GM12878 (cell line): ENCODE data around the gene NFYA. TPM values are rescaled to one million over a fixed set of nuclear protein-coding genes. Genes with fewer than 3 reads are reported as not detected.

Source experiments
- ATAC-seq: fragments of 200-7000 bp; cut with Tn5 transposase; 3 replicates; pipeline ENCODE4 v1.9.1; 2020; ENCODE audit warnings: mild to moderate bottlenecking, moderate library complexity
- BruUV-seq: library from RNA; stranded (reverse); fragments of 400-500 nt; replicated peaks from 2 replicates; lab custom pipeline; 2021; lab: Mats Ljungman, UMichigan
- CTCF ChIA-PET: fragments of 300-600 bp; sonication (Branson Sonifier 250); formaldehyde crosslinking; extraction: SDS; loops from one replicate; lab custom pipeline; 2021; ENCODE audit warnings: inconsistent platforms; lab: Yijun Ruan, JAX
- POLR2A ChIA-PET: fragments of 350-600 bp; formaldehyde crosslinking; extraction: SDS; loops from one replicate; lab custom pipeline; 2021; ENCODE audit warnings: inconsistent platforms; lab: Charles Lee
- RAD21 ChIA-PET: fragments of 300-600 bp; sonication (Branson Sonifier 250); formaldehyde crosslinking; loops from one replicate; lab custom pipeline; 2023; ENCODE audit warnings: antibody characterized with exemption; ENCODE audit not compliant: unreplicated experiment; lab: Charles Lee
- SMC1A ChIA-PET: fragments of 300-600 bp; sonication (Branson Sonifier 250); formaldehyde crosslinking; loops from one replicate; lab custom pipeline; 2023; ENCODE audit not compliant: unreplicated experiment, uncharacterized antibody; lab: Charles Lee
- DNase-seq: peaks from one replicate; pipeline ENCODE4 v3.0.0-alpha.2; 2011; ENCODE audit warnings: low read depth, low spot score
- FAIRE-seq: peaks from 3 replicates; lab custom pipeline; 2011; peaks lifted over from hg19 to GRCh38; lab: Jason Lieb, UNC
- H2AFZ ChIP-seq: 2 replicates; pipeline ENCODE4 v1.6.0; 2011; ENCODE audit warnings: low read depth, low read length, control low read depth; ENCODE audit not compliant: control insufficient read depth
- H3K27ac ChIP-seq: 2 replicates; pipeline ENCODE4 v1.5.1; 2011; ENCODE audit warnings: control low read depth; ENCODE audit not compliant: control insufficient read depth, insufficient read depth
- H3K27me3 ChIP-seq, 2 experiments: replicated peaks in 1 of 2; 2 replicates each; pipeline versions ENCODE4 v1.6.0 to v1.6.1; 2011; ENCODE audit warnings: low read length in 1 of 2; ENCODE audit not compliant: control insufficient read depth in 2 of 2, insufficient read depth in 2 of 2
- H3K36me3 ChIP-seq, 2 experiments: 2 replicates each; pipeline ENCODE4 v1.5.1; 2011; ENCODE audit warnings: low read length in 1 of 2; ENCODE audit not compliant: control insufficient read depth in 2 of 2, insufficient read depth in 2 of 2
- H3K4me1 ChIP-seq: 2 replicates; pipeline ENCODE4 v1.6.1; 2011; ENCODE audit warnings: mild to moderate bottlenecking, low read length, moderate library complexity, mixed read lengths; ENCODE audit not compliant: control insufficient read depth, insufficient read depth
- H3K4me2 ChIP-seq: 2 replicates; pipeline ENCODE4 v1.6.0; 2011; ENCODE audit warnings: control low read depth; ENCODE audit not compliant: control insufficient read depth, insufficient read depth
- H3K4me3 ChIP-seq: fragments of 200-600 bp; sonication (generic); 2 replicates; pipeline ENCODE4 v1.5.1; 2016
- H3K79me2 ChIP-seq: 2 replicates; pipeline ENCODE4 v1.6.0; 2011; ENCODE audit warnings: low read length; ENCODE audit not compliant: control insufficient read depth, insufficient read depth
- H3K9ac ChIP-seq: 2 replicates; pipeline ENCODE4 v1.8.0; 2011; ENCODE audit warnings: low read length, control low read depth, mixed read lengths; ENCODE audit not compliant: control insufficient read depth, insufficient read depth
- H3K9me3 ChIP-seq: replicated peaks from 3 replicates; pipeline ENCODE4 v1.5.1; 2011; ENCODE audit warnings: mild to moderate bottlenecking, low read length; ENCODE audit not compliant: control insufficient read depth, insufficient read depth
- H4K20me1 ChIP-seq: 2 replicates; pipeline ENCODE4 v1.6.0; 2011; ENCODE audit not compliant: control insufficient read depth, insufficient read depth
- BACH1 ChIP-seq: fragments of 450-650 bp; IDR thresholded peaks from 2 replicates; pipeline ENCODE4 v1.6.1; 2017; ENCODE audit warnings: mild to moderate bottlenecking, borderline replicate concordance
- CEBPB ChIP-seq, 2 experiments: fragments of 150-350 bp in 1 of 2; IDR thresholded peaks; 2 replicates each; pipeline ENCODE4 v1.6.1; 2012 to 2014; ENCODE audit warnings: low read depth in 2 of 2, low read length in 2 of 2, borderline replicate concordance in 1 of 2, inconsistent platforms in 1 of 2
- CHD1 ChIP-seq: IDR thresholded peaks from 2 replicates; pipeline ENCODE4 v1.6.1; 2012; ENCODE audit warnings: low read depth, low read length, improper control_type of control experiment
- NR2C2 ChIP-seq: IDR thresholded peaks from 2 replicates; pipeline ENCODE4 v1.6.1; 2011; ENCODE audit warnings: borderline replicate concordance, low read depth; ENCODE audit not compliant: control insufficient read depth, insufficient read length
- PBX3 ChIP-seq: IDR thresholded peaks from 2 replicates; pipeline ENCODE4 v1.6.1; 2011; ENCODE audit warnings: mild to moderate bottlenecking, low read depth, low read length, moderate library complexity; ENCODE audit not compliant: insufficient replicate concordance
- POLR2A ChIP-seq: IDR thresholded peaks from 2 replicates; pipeline ENCODE4 v1.6.1; 2011; ENCODE audit warnings: low read depth, mild to moderate bottlenecking, low read length
- SUPT20H ChIP-seq: IDR thresholded peaks from 2 replicates; pipeline ENCODE4 v1.6.1; 2011; ENCODE audit warnings: low read depth, mild to moderate bottlenecking, low read length, moderate library complexity, borderline replicate concordance; ENCODE audit not compliant: control insufficient read depth
- WGBS: methylation state at CpG from one replicate; pipeline ENCODE4 v1.1.6; 2016; ENCODE audit warnings: low lambda C conversion rate; ENCODE audit not compliant: insufficient replicate concordance, insufficient coverage; ENCODE audit errors: missing lambda C conversion rate; 5-methylcytosine and 5-hydroxymethylcytosine counted together
- in situ Hi-C: fragments of 300-500 bp; cut with MboI; formaldehyde crosslinking; loops from 9 replicates; pipeline ENCODE4 v1.14.3; 2018; ENCODE audit warnings: mixed read lengths
- intact Hi-C: fragments of 100-400 bp; cut with micrococcal nuclease; formaldehyde crosslinking; loops from one replicate; pipeline ENCODE4 v1.14.2; 2022; ENCODE audit not compliant: unreplicated experiment
- polyA plus RNA-seq, 11 experiments: library from polyadenylated mRNA; depleted of rRNA in 4 of 11; unstranded in 6 of 11; stranded (reverse) in 5 of 11; fragments of >200 nt; fragmentation: Nextera tagmentation in 4 of 11; fragmentation: Illumina TruSeq in 1 of 11; extraction: Ambion mirVana in 4 of 11; extraction: Trizol in 1 of 11; gene quantifications; 1 replicate in 1 of 11; 2 replicates in 10 of 11; pipeline versions ENCODE4 v1.2.1 to v1.2.3, GENCODE V29; 2011 to 2016; ENCODE audit warnings: inconsistent platforms in 2 of 11, missing spikeins in 2 of 11, low read depth in 1 of 11
- total RNA-seq, 4 experiments: library from RNA; depleted of rRNA in 3 of 4; stranded (reverse); fragments of >200 nt in 3 of 4; fragmentation: Illumina TruSeq in 1 of 4; extraction: Trizol in 1 of 4; gene quantifications; 2 replicates each; pipeline versions ENCODE4 v1.2.1 to v1.2.3, GENCODE V29; 2013 to 2021
- TF ChIP-seq, protein P1 (sequence below): fragments of 450-650 bp; IDR thresholded peaks from 2 replicates; pipeline ENCODE4 v1.6.1; 2018; ENCODE audit warnings: borderline replicate concordance, mild to moderate bottlenecking; ENCODE audit not compliant: partially characterized antibody

Gene NFYA
- total and polyA plus RNA-seq, 10 of the 15 experiments (the other 5 are each of a cell fraction or from before 2014, with no cell fraction given), result 6.4 to 36.5 (median 19.1) TPM

DNA sequence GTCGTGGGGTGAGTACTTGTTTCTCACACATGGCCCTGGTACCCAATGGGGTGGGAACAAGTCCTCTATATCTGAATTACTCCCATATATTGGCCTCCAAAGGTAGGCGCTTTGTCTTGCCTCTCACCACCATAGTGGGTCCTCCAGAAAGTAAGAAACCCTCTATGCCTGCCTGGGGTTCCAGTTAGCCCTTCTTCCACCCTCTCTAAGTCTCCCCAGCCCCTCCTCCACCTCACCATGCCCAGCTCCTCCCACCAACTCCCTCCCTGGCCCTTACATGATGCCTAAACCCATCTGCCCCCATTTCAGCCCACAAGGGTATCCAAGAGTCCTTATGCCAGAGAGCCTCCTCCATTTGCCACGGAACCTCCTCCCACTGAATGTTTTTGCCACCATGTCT lies 29.6 kb upstream of the NFYA start:
- FAIRE-seq, result no peak
- H3K27me3 ChIP-seq, result no peaks in the 10 kb centered on the region
- WGBS, result 68% methylated on average over 3 of the region's 3 CpGs
- RAD21 ChIA-PET, result no interaction called here
- SMC1A ChIA-PET, result no interaction called here
- H2AFZ ChIP-seq, result no peak overlapping the region
- no peaks in the 10 kb centered on the region for H4K20me1 ChIP-seq
- no peak for ATAC-seq
- no peak overlapping the region for H3K9ac ChIP-seq
- intact Hi-C loops (no loop called here), in situ Hi-C loops (no loop called here)
- no peaks in the 10 kb centered on the region for H3K36me3 ChIP-seq
- H3K9me3 ChIP-seq, result no peaks in the 10 kb centered on the region
- no peak overlapping the region for H3K27ac ChIP-seq
- POLR2A ChIA-PET, result no interaction called here
- no peaks in the 10 kb centered on the region for H3K4me1 ChIP-seq
- H3K79me2 ChIP-seq, result no peaks in the 10 kb centered on the region
- DNase-seq, result no peak
- TF ChIP-seq NR2C2, result no peak
- TF ChIP-seq POLR2A, result no peak
- TF ChIP-seq, protein P1, sequence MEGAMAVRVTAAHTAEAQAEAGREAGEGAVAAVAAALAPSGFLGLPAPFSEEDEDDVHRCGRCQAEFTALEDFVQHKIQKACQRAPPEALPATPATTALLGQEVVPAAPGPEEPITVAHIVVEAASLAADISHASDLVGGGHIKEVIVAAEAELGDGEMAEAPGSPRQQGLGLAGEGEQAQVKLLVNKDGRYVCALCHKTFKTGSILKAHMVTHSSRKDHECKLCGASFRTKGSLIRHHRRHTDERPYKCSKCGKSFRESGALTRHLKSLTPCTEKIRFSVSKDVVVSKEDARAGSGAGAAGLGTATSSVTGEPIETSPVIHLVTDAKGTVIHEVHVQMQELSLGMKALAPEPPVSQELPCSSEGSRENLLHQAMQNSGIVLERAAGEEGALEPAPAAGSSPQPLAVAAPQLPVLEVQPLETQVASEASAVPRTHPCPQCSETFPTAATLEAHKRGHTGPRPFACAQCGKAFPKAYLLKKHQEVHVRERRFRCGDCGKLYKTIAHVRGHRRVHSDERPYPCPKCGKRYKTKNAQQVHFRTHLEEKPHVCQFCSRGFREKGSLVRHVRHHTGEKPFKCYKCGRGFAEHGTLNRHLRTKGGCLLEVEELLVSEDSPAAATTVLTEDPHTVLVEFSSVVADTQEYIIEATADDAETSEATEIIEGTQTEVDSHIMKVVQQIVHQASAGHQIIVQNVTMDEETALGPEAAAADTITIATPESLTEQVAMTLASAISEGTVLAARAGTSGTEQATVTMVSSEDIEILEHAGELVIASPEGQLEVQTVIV, result no peak
- BruUV-seq, result no TSS peak
- H3K4me2 ChIP-seq, result no peak overlapping the region
- CTCF ChIA-PET, result no interaction called here
- H3K4me3 ChIP-seq, result no peak overlapping the region

DNA sequence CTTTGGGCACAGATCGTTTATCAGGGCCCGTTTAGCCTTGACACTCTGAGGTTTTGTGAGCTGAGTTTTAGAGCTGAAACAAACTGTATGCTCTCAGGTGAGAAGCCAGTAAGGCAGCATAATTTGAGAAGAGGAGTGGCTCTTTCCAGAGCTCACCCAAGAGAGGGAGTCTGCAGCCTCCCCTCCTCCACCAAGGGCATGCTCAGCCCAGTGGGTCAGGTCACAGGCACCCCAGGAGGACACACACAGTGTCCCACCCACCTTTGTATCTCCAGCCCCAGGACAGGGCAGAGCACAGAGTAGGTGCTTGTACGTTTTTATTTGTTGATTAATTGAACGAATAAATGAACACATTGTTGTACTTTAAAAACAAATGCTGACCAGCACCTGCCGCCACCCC lies 27.1 kb upstream of the NFYA start:
- no TSS peak for BruUV-seq
- FAIRE-seq, result no peak
- H3K36me3 ChIP-seq, result no peaks in the 10 kb centered on the region
- RAD21 ChIA-PET, result no interaction called here
- H2AFZ ChIP-seq, result no peak overlapping the region
- TF ChIP-seq CEBPB (IDR thresholded peaks at IDR 0.05; ENCODE audit: borderline replicate concordance in 1 of 2, low read depth in 2 of 2, low read length in 2 of 2) (no peak), BACH1 (no peak), PBX3 (no peak), SUPT20H (no peak), CHD1 (no peak)
- TF ChIP-seq, all 136 proteins: peak for 0
- Histone ChIP-seq H4K20me1 (no peaks in the 10 kb centered on the region), H3K27ac (no peak overlapping the region), H3K9me3 (no peaks in the 10 kb centered on the region), H3K4me3 (no peak overlapping the region), H3K79me2 (no peaks in the 10 kb centered on the region), H3K9ac (no peak overlapping the region), H3K4me2 (no peak overlapping the region), H3K27me3 (no peaks in the 10 kb centered on the region), H3K4me1 (no peaks in the 10 kb centered on the region)
- intact Hi-C loops (no loop called here), in situ Hi-C loops (no loop called here)
- ATAC-seq, result no peak
- ChIA-PET CTCF (interaction anchor here (0.7 to 2.8 kb wide), 5 partner anchors 8 to 18 kb away, joined by 3 to 12 read pairs (median 3); no protein-coding TSS in a partner anchor), SMC1A (interaction anchor here (1.4 kb wide), 1 partner anchor 137 kb away, joined by 3 read pairs; no protein-coding TSS in a partner anchor), POLR2A (no interaction called here)
- DNase-seq, result no peak
- WGBS, result 55% methylated on average over 5 of the region's 5 CpGs
